Stimulated activated CD8-positive, alpha-beta memory T cell treated with anti-CD3 and anti-CD28 coated beads, Interleukin-12 subunit alpha, Interleukin-12 subunit beta, amount 100 ng/mL, for 1 hour (primary cell): ENCODE data around the gene PBX3.
A peak's percentile ranks its signal among the peaks of the same experiment; 100 is the strongest.
"Not testable (repeated sequence)": the region's sequence is repeated elsewhere in the genome, so short reads cannot be mapped to it uniquely, and the experiment has no call there.

Experiments used
- DNase-seq: peaks from one replicate; pipeline ENCODE4 v3.0.0-alpha.2; 2020; ENCODE audit warnings: low read depth

The PBX3 gene

GRCh38 chr9:125823874-125824406, 76.8 kb downstream of the PBX3 start:
- DNase-seq, result not testable (repeated sequence)

- DNase-seq, result no peak
Observed at GRCh38 chr9:125825762-125826161, 78.6 kb downstream of the PBX3 start.

GRCh38 chr9:125826850-125827249, 79.7 kb downstream of the PBX3 start:
- no peak for DNase-seq

- DNase-seq, result peak; percentile 22
Observed at GRCh38 chr9:125829743-125830142, 82.6 kb downstream of the PBX3 start.

- DNase-seq, result no peak
Observed at GRCh38 chr9:125831054-125831453, 83.9 kb downstream of the PBX3 start.

- no peak for DNase-seq
Observed at GRCh38 chr9:125831616-125832015, 84.4 kb downstream of the PBX3 start.

GRCh38 chr9:125835655-125836054, 88.5 kb downstream of the PBX3 start:
- no peak for DNase-seq

- DNase-seq, result no peak
Observed at GRCh38 chr9:125839317-125839716, 92.1 kb downstream of the PBX3 start.

GRCh38 chr9:125841444-125841843, 94.3 kb downstream of the PBX3 start:
- no peak for DNase-seq

- no peak for DNase-seq
Observed at GRCh38 chr9:125842242-125842641, 95.1 kb downstream of the PBX3 start.

GRCh38 chr9:125843646-125844045, 96.5 kb downstream of the PBX3 start:
- DNase-seq, result no peak

- no peak for DNase-seq
Observed at GRCh38 chr9:125844611-125845010, 97.4 kb downstream of the PBX3 start.

GRCh38 chr9:125845271-125845808, 98.2 kb downstream of the PBX3 start:
- DNase-seq, result no peak

GRCh38 chr9:125847735-125848134, 100.6 kb downstream of the PBX3 start:
- DNase-seq, result no peak

- no peak for DNase-seq
Observed at GRCh38 chr9:125850106-125850632, 103.0 kb downstream of the PBX3 start.

- no peak for DNase-seq
Observed at GRCh38 chr9:125850763-125851162, 103.6 kb downstream of the PBX3 start.

- no peak for DNase-seq
Observed at GRCh38 chr9:125851979-125852378, 104.8 kb downstream of the PBX3 start.

- DNase-seq, result no peak
Observed at GRCh38 chr9:125852386-125852785, 105.2 kb downstream of the PBX3 start.

GRCh38 chr9:125854553-125855275, 107.5 kb downstream of the PBX3 start:
- no peak for DNase-seq

- DNase-seq, result no peak
Observed at GRCh38 chr9:125856331-125856730, 109.2 kb downstream of the PBX3 start.

- DNase-seq, result no peak
Observed at GRCh38 chr9:125861405-125862058, 114.4 kb downstream of the PBX3 start.

- no peak for DNase-seq
Observed at GRCh38 chr9:125863923-125864322, 116.8 kb downstream of the PBX3 start.
